Natural killer cell (primary cell): ENCODE measurements around the gene APCDD1L. TPM values are rescaled to one million over a fixed set of nuclear protein-coding genes. Genes with fewer than 3 reads are reported as not detected.

ENCODE experiments used
- ATAC-seq, 3 donors: fragments of 150-1000 bp in 2 of 3; fragments of 200-7000 bp in 1 of 3; cut with Tn5 transposase; 1 replicate in 1 of 3; 2 replicates in 2 of 3; pipeline ENCODE4 v1.10.0; 2021; ENCODE audit warnings: mild to moderate bottlenecking in 2 of 3, moderate library complexity in 2 of 3
- DNase-seq, 2 donors: peaks; one replicate each; pipeline versions ENCODE4 v3.0.0 to v3.0.0-alpha.2; 2013 to 2021; ENCODE audit warnings: mixed read lengths in 1 of 2
- H3K27ac ChIP-seq: one replicate; pipeline ENCODE4 v1.5.1; 2013; ENCODE audit warnings: mild to moderate bottlenecking, low read length
- H3K27me3 ChIP-seq: one replicate; pipeline ENCODE4 v1.6.1; 2013; ENCODE audit warnings: low read length; ENCODE audit not compliant: control insufficient read depth, insufficient read depth
- H3K36me3 ChIP-seq: one replicate; pipeline ENCODE4 v1.6.1; 2013; ENCODE audit warnings: low read length; ENCODE audit not compliant: control insufficient read depth, insufficient read depth
- H3K4me1 ChIP-seq: one replicate; pipeline ENCODE4 v1.6.1; 2013; ENCODE audit warnings: low read length; ENCODE audit not compliant: control insufficient read depth, insufficient read depth
- H3K4me3 ChIP-seq: one replicate; pipeline ENCODE4 v1.5.1; 2013; ENCODE audit warnings: low read length
- H3K9me3 ChIP-seq: one replicate; pipeline ENCODE4 v1.6.1; 2013; ENCODE audit warnings: low read length; ENCODE audit not compliant: control insufficient read depth, insufficient read depth
- H3K27ac Mint-ChIP-seq, 2 donors: one replicate each; pipeline ENCODE4 v1.8.0; 2022; ENCODE audit warnings: mild to moderate bottlenecking in 2 of 2, mixed read lengths in 2 of 2, moderate library complexity in 1 of 2
- H3K27me3 Mint-ChIP-seq, 2 donors: one replicate each; pipeline ENCODE4 v1.8.0; 2022; ENCODE audit warnings: low read depth in 2 of 2, mixed read lengths in 2 of 2
- H3K36me3 Mint-ChIP-seq: one replicate; pipeline ENCODE4 v1.8.0; 2022; ENCODE audit warnings: mixed read lengths
- H3K4me1 Mint-ChIP-seq, 2 donors: one replicate each; pipeline ENCODE4 v1.8.0; 2022; ENCODE audit warnings: mixed read lengths in 2 of 2
- H3K4me3 Mint-ChIP-seq: one replicate; pipeline ENCODE4 v1.8.0; 2022; ENCODE audit warnings: mild to moderate bottlenecking, moderate library complexity, mixed read lengths
- H3K9me3 Mint-ChIP-seq, 2 donors: one replicate each; pipeline ENCODE4 v1.8.0; 2022; ENCODE audit warnings: mixed read lengths in 2 of 2
- WGBS: methylation state at CpG from one replicate; pipeline ENCODE4 v1.1.7; 2013; ENCODE audit warnings: missing lambda C conversion rate; ENCODE audit not compliant: insufficient coverage; 5-methylcytosine and 5-hydroxymethylcytosine counted together
- intact Hi-C: fragments of 100-400 bp; cut with micrococcal nuclease; formaldehyde crosslinking; loops from one replicate; pipeline ENCODE4 v1.14.2; 2022
- total RNA-seq, 4 donors: library from RNA; stranded (reverse); fragments of 120-200 nt in 1 of 4; gene quantifications; one replicate each; pipeline versions ENCODE4 v1.2.3 to v1.2.4, GENCODE V29; 2013 to 2022
- TF ChIP-seq, protein P1 (sequence below): fragments of 200-600 bp; IDR thresholded peaks from one replicate; pipeline ENCODE4 v1.8.0; 2022; ENCODE audit warnings: antibody characterized with exemption

APCDD1L gene
- total RNA-seq, 3 donors from 2014 or later (not counting 1 experiment from before 2014, with no cell fraction given): not detected

GRCh38 chr20:58528412-58528811 is 13.2 kb upstream of the APCDD1L start:
- intact Hi-C loops: no loop called here
- no CpG with 5 or more reads among the region's 1 CpG for WGBS
- H3K9me3 ChIP-seq: peaks cover 12% of the 10 kb centered on the region
- TF ChIP-seq, protein P1, sequence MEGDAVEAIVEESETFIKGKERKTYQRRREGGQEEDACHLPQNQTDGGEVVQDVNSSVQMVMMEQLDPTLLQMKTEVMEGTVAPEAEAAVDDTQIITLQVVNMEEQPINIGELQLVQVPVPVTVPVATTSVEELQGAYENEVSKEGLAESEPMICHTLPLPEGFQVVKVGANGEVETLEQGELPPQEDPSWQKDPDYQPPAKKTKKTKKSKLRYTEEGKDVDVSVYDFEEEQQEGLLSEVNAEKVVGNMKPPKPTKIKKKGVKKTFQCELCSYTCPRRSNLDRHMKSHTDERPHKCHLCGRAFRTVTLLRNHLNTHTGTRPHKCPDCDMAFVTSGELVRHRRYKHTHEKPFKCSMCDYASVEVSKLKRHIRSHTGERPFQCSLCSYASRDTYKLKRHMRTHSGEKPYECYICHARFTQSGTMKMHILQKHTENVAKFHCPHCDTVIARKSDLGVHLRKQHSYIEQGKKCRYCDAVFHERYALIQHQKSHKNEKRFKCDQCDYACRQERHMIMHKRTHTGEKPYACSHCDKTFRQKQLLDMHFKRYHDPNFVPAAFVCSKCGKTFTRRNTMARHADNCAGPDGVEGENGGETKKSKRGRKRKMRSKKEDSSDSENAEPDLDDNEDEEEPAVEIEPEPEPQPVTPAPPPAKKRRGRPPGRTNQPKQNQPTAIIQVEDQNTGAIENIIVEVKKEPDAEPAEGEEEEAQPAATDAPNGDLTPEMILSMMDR: no peak
- no peaks in the 10 kb centered on the region for H3K36me3 ChIP-seq
- H3K36me3 Mint-ChIP-seq: peaks cover 26% of the 10 kb centered on the region
- H3K9me3 Mint-ChIP-seq: peaks cover 10 to 11% of the 10 kb centered on the region in 2 donors
- H3K4me3 Mint-ChIP-seq: no peak overlapping the region
- H3K4me1 Mint-ChIP-seq: no peaks in the 10 kb centered on the region
- no peak overlapping the region for H3K27ac ChIP-seq
- no peaks in the 10 kb centered on the region for H3K4me1 ChIP-seq
- DNase-seq (no peak), ATAC-seq (no peak)
- H3K27me3 ChIP-seq: peaks cover 4% of the 10 kb centered on the region
- H3K27me3 Mint-ChIP-seq: peaks cover 0 to 3% of the 10 kb centered on the region in 2 donors
- H3K4me3 ChIP-seq: no peak overlapping the region
- H3K27ac Mint-ChIP-seq: no peak overlapping the region

DNA sequence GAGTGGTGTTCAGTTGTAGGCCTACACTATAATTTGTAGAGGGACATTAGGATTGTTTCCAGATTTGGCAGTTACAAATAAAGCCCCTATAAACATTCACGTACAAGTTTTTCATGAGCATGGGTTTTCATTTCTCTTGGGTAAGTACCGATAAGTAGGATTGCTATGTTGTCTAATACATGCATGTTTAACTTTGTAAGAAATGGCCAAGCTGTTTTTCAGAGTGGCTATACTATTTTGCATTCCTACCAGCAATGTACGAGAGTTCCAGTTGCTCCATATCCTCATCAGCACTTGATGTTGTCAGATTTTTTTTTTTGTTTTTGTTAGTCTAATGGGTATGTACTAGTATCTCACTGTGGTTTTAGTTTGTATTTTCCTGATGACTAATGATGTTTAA is 11.2 kb upstream of the APCDD1L start:
- no peaks in the 10 kb centered on the region for H3K4me1 Mint-ChIP-seq
- H3K36me3 ChIP-seq: no peaks in the 10 kb centered on the region
- no peaks in the 10 kb centered on the region for H3K4me1 ChIP-seq
- 100% methylated on average over 2 of the region's 3 CpGs for WGBS
- ATAC-seq (no peak), DNase-seq (no peak)
- peaks cover 7 to 8% of the 10 kb centered on the region in 2 donors for H3K9me3 Mint-ChIP-seq
- intact Hi-C loops: no loop called here
- H3K27ac ChIP-seq: no peak overlapping the region
- no peak overlapping the region for H3K4me3 Mint-ChIP-seq
- TF ChIP-seq, protein P1: no peak
- H3K9me3 ChIP-seq: peaks cover 3% of the 10 kb centered on the region
- H3K36me3 Mint-ChIP-seq: peaks cover 15% of the 10 kb centered on the region
- no peak overlapping the region for H3K4me3 ChIP-seq
- peaks cover under 1% of the 10 kb centered on the region for H3K27me3 ChIP-seq
- no peak overlapping the region for H3K27ac Mint-ChIP-seq
- H3K27me3 Mint-ChIP-seq: no peaks in the 10 kb centered on the region

GRCh38 chr20:58524814-58525213 is 9.6 kb upstream of the APCDD1L start:
- no peaks in the 10 kb centered on the region for H3K27me3 Mint-ChIP-seq
- no peak overlapping the region for H3K4me3 Mint-ChIP-seq
- ATAC-seq (no peak), DNase-seq (no peak)
- no peaks in the 10 kb centered on the region for H3K27me3 ChIP-seq
- TF ChIP-seq, protein P1: no peak
- intact Hi-C loops: no loop called here
- H3K36me3 ChIP-seq: no peaks in the 10 kb centered on the region
- H3K36me3 Mint-ChIP-seq: peaks cover 11% of the 10 kb centered on the region
- H3K9me3 ChIP-seq: peaks cover 3% of the 10 kb centered on the region
- H3K27ac Mint-ChIP-seq: no peak overlapping the region
- no peak overlapping the region for H3K27ac ChIP-seq
- H3K4me3 ChIP-seq: no peak overlapping the region
- peaks cover 0 to 6% of the 10 kb centered on the region in 2 donors for H3K9me3 Mint-ChIP-seq
- no peaks in the 10 kb centered on the region for H3K4me1 ChIP-seq
- H3K4me1 Mint-ChIP-seq: no peaks in the 10 kb centered on the region
- WGBS: 87% methylated on average over 7 of the region's 7 CpGs

DNA sequence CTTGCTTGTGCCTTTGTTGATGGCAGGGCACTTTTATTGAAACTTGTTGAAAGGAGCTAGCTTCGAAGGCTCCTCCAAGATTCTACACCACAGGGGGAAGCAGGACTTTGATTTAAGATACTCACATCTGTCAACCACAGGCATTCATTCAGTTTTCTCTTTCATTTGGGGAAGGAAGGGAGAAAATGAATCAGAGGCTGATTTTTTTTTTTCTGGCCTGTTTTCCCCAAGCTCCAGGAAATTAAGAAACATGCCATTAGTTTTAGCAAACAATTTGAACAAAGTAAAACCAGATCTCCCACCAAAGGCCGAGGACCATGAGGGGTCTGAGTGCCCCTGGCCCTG is 8.7 kb upstream of the APCDD1L start:
- no peaks in the 10 kb centered on the region for H3K4me1 ChIP-seq

More for the DNA sequence above, 8.7 kb upstream of the APCDD1L start:
- Mint-ChIP-seq H3K27ac (no peak overlapping the region), H3K4me3 (no peak overlapping the region), H3K27me3 (no peaks in the 10 kb centered on the region), H3K4me1 (no peaks in the 10 kb centered on the region), H3K9me3 (peaks cover 0 to 6% of the 10 kb centered on the region in 2 donors), H3K36me3 (peaks cover 11% of the 10 kb centered on the region)
- H3K36me3 ChIP-seq: no peaks in the 10 kb centered on the region
- DNase-seq: no peak
- no peak overlapping the region for H3K27ac ChIP-seq
- peaks cover 3% of the 10 kb centered on the region for H3K9me3 ChIP-seq
- no peak overlapping the region for H3K4me3 ChIP-seq
- WGBS: 44% methylated on average over 1 of the region's 2 CpGs
- ATAC-seq: no peak
- TF ChIP-seq, protein P1: no peak
- intact Hi-C loops: no loop called here
- H3K27me3 ChIP-seq: no peaks in the 10 kb centered on the region
